ENCODE measurements around the gene ANO5. TPM values are rescaled to one million over a fixed set of nuclear protein-coding genes. Genes with fewer than 3 reads are reported as not detected.

The ANO5 gene
- polyA plus RNA-seq (ENCODE audit: insufficient read length in 4 of 4), result 1 to 10 TPM; 4.2 to 8.8 (median 4.8) TPM

GRCh38 chr11:22192642-22193347 lies at the start of gene ANO5:
TSS of gene ANO5 (plus strand) at chr11:22193085. CDS start at chr11:22193493, 408 bp downstream.
- DNase-seq (ENCODE audit: low read depth in 4 of 4, low spot score in 3 of 4), result peak in 1 of 4 donors; percentile 31

- no peak for DNase-seq (ENCODE audit: low read depth in 4 of 4, low spot score in 3 of 4)
These were observed 41.2 kb upstream of the ANO5 start for GRCh38 chr11:22151649-22152197.

GRCh38 chr11:22157531-22157930 lies 35.4 kb upstream of the ANO5 start:
- no peak for DNase-seq (ENCODE audit: low read depth in 4 of 4, low spot score in 3 of 4)

GRCh38 chr11:22161489-22161888 lies 31.4 kb upstream of the ANO5 start:
- DNase-seq (ENCODE audit: low read depth in 4 of 4, low spot score in 3 of 4), result no peak

- no peak for DNase-seq (ENCODE audit: low read depth in 4 of 4, low spot score in 3 of 4)
These were observed 30.1 kb upstream of the ANO5 start for GRCh38 chr11:22162756-22163155.

- DNase-seq (ENCODE audit: low read depth in 4 of 4, low spot score in 3 of 4), result no peak
These were observed 29.5 kb upstream of the ANO5 start for GRCh38 chr11:22163394-22163797.

- no peak for DNase-seq (ENCODE audit: low read depth in 4 of 4, low spot score in 3 of 4)
These were observed 27.8 kb upstream of the ANO5 start for GRCh38 chr11:22165087-22165486.

- no peak for DNase-seq (ENCODE audit: low read depth in 4 of 4, low spot score in 3 of 4)
These were observed 26.9 kb upstream of the ANO5 start for GRCh38 chr11:22165759-22166513.

GRCh38 chr11:22169833-22170232 lies 23.1 kb upstream of the ANO5 start:
- no peak for DNase-seq (ENCODE audit: low read depth in 4 of 4, low spot score in 3 of 4)

GRCh38 chr11:22173532-22173931 lies 19.4 kb upstream of the ANO5 start:
- no peak for DNase-seq (ENCODE audit: low read depth in 4 of 4, low spot score in 3 of 4)

GRCh38 chr11:22177186-22177585 lies 15.7 kb upstream of the ANO5 start:
- DNase-seq (ENCODE audit: low read depth in 4 of 4, low spot score in 3 of 4), result no peak

GRCh38 chr11:22179626-22180025 lies 13.3 kb upstream of the ANO5 start:
- no peak for DNase-seq (ENCODE audit: low read depth in 4 of 4, low spot score in 3 of 4)

- no peak for DNase-seq (ENCODE audit: low read depth in 4 of 4, low spot score in 3 of 4)
These were observed 12.8 kb upstream of the ANO5 start for GRCh38 chr11:22180131-22180530.

- DNase-seq (ENCODE audit: low read depth in 4 of 4, low spot score in 3 of 4), result no peak
These were observed 3.2 kb upstream of the ANO5 start for GRCh38 chr11:22189660-22190059.

GRCh38 chr11:22190827-22191463 lies 1.9 kb upstream of the ANO5 start:
- no peak for DNase-seq (ENCODE audit: low read depth in 4 of 4, low spot score in 3 of 4)

- peak in 1 of 4 donors; percentile 8 for DNase-seq (ENCODE audit: low read depth in 4 of 4, low spot score in 3 of 4)
These were observed 620 bp upstream of the ANO5 start for GRCh38 chr11:22192289-22192641.

- peak in 1 of 4 donors; percentile 5 for DNase-seq (ENCODE audit: low read depth in 4 of 4, low spot score in 3 of 4)
These were observed 615 bp downstream of the ANO5 start for GRCh38 chr11:22193348-22194051.

- no peak for DNase-seq (ENCODE audit: low read depth in 4 of 4, low spot score in 3 of 4)
These were observed 1.4 kb downstream of the ANO5 start for GRCh38 chr11:22194306-22194705.

GRCh38 chr11:22194907-22195306 lies 2.0 kb downstream of the ANO5 start:
- DNase-seq (ENCODE audit: low read depth in 4 of 4, low spot score in 3 of 4), result no peak

- DNase-seq (ENCODE audit: low read depth in 4 of 4, low spot score in 3 of 4), result no peak
These were observed 4.5 kb downstream of the ANO5 start for GRCh38 chr11:22197139-22198005.

All from right renal pelvis (tissue), 4 donors.